ENCODE data around the gene CARS1. TPM values are rescaled to one million over a fixed set of nuclear protein-coding genes. Genes with fewer than 3 reads are reported as not detected.

The CARS1 gene
- total and polyA plus RNA-seq, 2 of the 4 experiments (the other 2 are of a cell fraction) = 72.7 to 78.3 TPM

DNA sequence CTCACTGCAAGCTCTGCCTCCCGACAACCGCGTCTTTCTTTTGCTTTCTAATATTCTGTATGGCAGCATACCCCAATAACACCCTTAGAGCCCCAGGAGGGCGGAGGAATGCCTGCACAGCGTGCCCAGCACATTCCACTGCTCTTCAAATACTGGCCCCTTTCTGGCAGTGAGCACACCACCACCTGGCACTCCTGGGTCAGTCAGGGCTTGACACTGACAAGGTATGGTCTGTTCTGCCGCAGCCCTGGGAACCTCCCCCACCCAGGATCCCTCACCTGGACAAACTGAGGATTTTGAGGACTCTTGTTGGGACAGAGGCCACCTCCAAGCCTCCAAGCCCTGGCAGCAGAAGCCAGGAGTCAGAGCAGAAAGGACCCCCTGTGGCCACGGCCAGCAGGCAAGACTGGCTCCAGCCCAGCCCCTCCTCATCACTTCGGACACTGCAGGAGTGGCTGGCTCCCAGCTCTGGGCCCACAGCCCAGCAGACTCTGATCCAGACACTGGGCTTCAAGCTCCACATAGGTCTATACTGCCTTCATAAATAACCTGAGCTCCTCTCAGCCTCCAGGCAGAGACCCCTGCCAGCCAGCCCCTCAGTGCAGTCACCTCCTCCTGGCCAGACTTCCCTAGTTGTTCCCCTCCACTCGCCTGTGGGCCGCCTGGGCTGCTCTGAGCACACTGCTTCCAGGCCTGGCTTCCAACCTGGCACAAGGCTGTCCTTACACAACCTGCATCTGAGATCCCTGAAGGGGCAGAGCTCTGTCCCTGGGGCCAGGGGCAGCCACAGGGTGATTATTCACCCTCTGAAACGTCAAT, 14.5 kb downstream of the CARS1 start:
- no peak overlapping the region for H3K18ac ChIP-seq (ENCODE audit: low read depth, low read length)
- peaks cover 28% of the 10 kb centered on the region for H3K9me1 ChIP-seq (ENCODE audit: insufficient read depth, low read length)
- ChIA-PET POLR2A (ENCODE audit: unreplicated experiment) (no interaction called here), CTCF (no interaction called here)
- H3K23ac ChIP-seq (ENCODE audit: low read depth, low read length) = no peak overlapping the region
- H2BK120ac ChIP-seq (ENCODE audit: low read depth, low read length) = no peak overlapping the region
- dilution Hi-C loops (cut with HindIII; ENCODE audit: low sequenced_read_pairs, unreplicated experiment) (no loop called here), intact Hi-C loops (cut with micrococcal nuclease) (no loop called here), in situ Hi-C loops (cut with MboI; ENCODE audit: low sequenced_read_pairs) (loop anchor here (5.0 kb wide), 1 partner anchor 50 kb away; no protein-coding TSS in a partner anchor)
- no peak overlapping the region for H3K4me2 ChIP-seq (ENCODE audit: low read depth, low read length)
- no peak overlapping the region for H2AK9ac ChIP-seq (replicated peaks; ENCODE audit: low read depth, low read length, poor library complexity)
- no peak overlapping the region for H2BK5ac ChIP-seq (ENCODE audit: low read depth, low read length, poor library complexity, severe bottlenecking)
- no peak overlapping the region for H4K5ac ChIP-seq (ENCODE audit: low read depth, low read length)
- H3K9me3 ChIP-seq (ENCODE audit: control insufficient read depth, insufficient read depth, low read length) = no peaks in the 10 kb centered on the region
- no peak overlapping the region for H4K8ac ChIP-seq (ENCODE audit: low read depth in 2 of 2, low read length in 2 of 2)
- peaks cover 23 to 87% of the 10 kb centered on the region in 2 experiments for H3K79me1 ChIP-seq (ENCODE audit: low read depth in 1 of 2, low read length in 2 of 2)
- H3K4me1 ChIP-seq (ENCODE audit: control insufficient read depth, insufficient read depth, low read length) = peaks cover 4% of the 10 kb centered on the region; the same call in 1 of the 2 replicates
- H3K56ac ChIP-seq (ENCODE audit: extremely low read depth, insufficient read depth, low read length) = no peak overlapping the region
- DNase-seq = no peak
- no peak overlapping the region for H2BK20ac ChIP-seq (ENCODE audit: low read depth, low read length)
- no peak for ATAC-seq (ENCODE audit: low read depth)
- H3K9ac ChIP-seq (ENCODE audit: low read depth, low read length) = no peak overlapping the region
- no TSS peak for BruUV-seq (replicated peaks)
- H3K4me3 ChIP-seq (ENCODE audit: insufficient read depth, low read depth, low read length) = no peak overlapping the region
- H3K14ac ChIP-seq (replicated peaks; ENCODE audit: low read depth, low read length) = no peak overlapping the region
- H2AFZ ChIP-seq (replicated peaks; ENCODE audit: low read length, poor library complexity) = no peak overlapping the region
- 84% methylated on average over 6 of the region's 11 CpGs; no CpG with 5 or more reads in 1 of the 2 experiments for WGBS, 2 experiments (ENCODE audit: extremely low coverage in 2 of 2, insufficient read length in 1 of 2)
- H2AK5ac ChIP-seq (ENCODE audit: low read depth, low read length) = no peak overlapping the region
- H4K20me1 ChIP-seq (ENCODE audit: insufficient read depth, low read length) = peaks cover 95% of the 10 kb centered on the region
- H3K4ac ChIP-seq (ENCODE audit: low read depth, low read length) = no peak overlapping the region
- H4K91ac ChIP-seq (ENCODE audit: insufficient read depth, low read depth, low read length) = no peak overlapping the region
- H3K27ac ChIP-seq (ENCODE audit: insufficient read depth, low read length) = no peak overlapping the region
- no peak overlapping the region for H2BK15ac ChIP-seq (ENCODE audit: low read depth, low read length)
- no peaks in the 10 kb centered on the region for H3K27me3 ChIP-seq (ENCODE audit: control insufficient read depth, insufficient read depth, low read length)
- peaks cover 57% of the 10 kb centered on the region for H3K36me3 ChIP-seq (ENCODE audit: control insufficient read depth, insufficient read depth, low read length)
- TF ChIP-seq NFE2L2 (IDR thresholded peaks at IDR 0.05; ENCODE audit: low read depth, low read length) (no peak), SMC3 (IDR thresholded peaks at IDR 0.05; ENCODE audit: low read depth, low read length) (no peak), BHLHE40 (IDR thresholded peaks at IDR 0.05; ENCODE audit: low read depth, low read length) (no peak), RCOR1 (IDR thresholded peaks at IDR 0.05; ENCODE audit: insufficient replicate concordance, low read length) (no peak), FOS (IDR thresholded peaks at IDR 0.05; ENCODE audit: low read depth, low read length) (no peak), CTCF (conservative IDR thresholded peaks at IDR 0.05; ENCODE audit: low read depth, low read length) (no peak), RAD21 (IDR thresholded peaks at IDR 0.05; ENCODE audit: low read length) (no peak), MXI1 (IDR thresholded peaks at IDR 0.05; ENCODE audit: borderline replicate concordance, low read depth, low read length) (no peak), USF2 (IDR thresholded peaks at IDR 0.05; ENCODE audit: low read depth, low read length) (no peak), RFX5 (IDR thresholded peaks at IDR 0.05; ENCODE audit: low read depth, low read length) (no peak), POLR2A (IDR thresholded peaks at IDR 0.05; ENCODE audit: low read depth, low read length) (no peak), MAZ (IDR thresholded peaks at IDR 0.05; ENCODE audit: borderline replicate concordance, low read depth, low read length) (no peak), CEBPB (IDR thresholded peaks at IDR 0.05; ENCODE audit: low read depth, low read length) (no peak), MAFK (IDR thresholded peaks at IDR 0.05; ENCODE audit: low read depth, low read length) (no peak)
- TF ChIP-seq, protein P1, sequence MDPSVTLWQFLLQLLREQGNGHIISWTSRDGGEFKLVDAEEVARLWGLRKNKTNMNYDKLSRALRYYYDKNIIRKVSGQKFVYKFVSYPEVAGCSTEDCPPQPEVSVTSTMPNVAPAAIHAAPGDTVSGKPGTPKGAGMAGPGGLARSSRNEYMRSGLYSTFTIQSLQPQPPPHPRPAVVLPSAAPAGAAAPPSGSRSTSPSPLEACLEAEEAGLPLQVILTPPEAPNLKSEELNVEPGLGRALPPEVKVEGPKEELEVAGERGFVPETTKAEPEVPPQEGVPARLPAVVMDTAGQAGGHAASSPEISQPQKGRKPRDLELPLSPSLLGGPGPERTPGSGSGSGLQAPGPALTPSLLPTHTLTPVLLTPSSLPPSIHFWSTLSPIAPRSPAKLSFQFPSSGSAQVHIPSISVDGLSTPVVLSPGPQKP (IDR thresholded peaks at IDR 0.05; ENCODE audit: borderline replicate concordance, low read depth, low read length) = no peak

Data from IMR-90 (cell line).